ENCODE measurements around the gene SCAMP5. TPM values are rescaled to one million over a fixed set of nuclear protein-coding genes. Genes with fewer than 3 reads are reported as not detected.

SCAMP5 gene
- total and polyA plus RNA-seq, 2 of the 4 experiments (the other 2 are of a cell fraction) = 0.36 to 1.6 TPM

DNA sequence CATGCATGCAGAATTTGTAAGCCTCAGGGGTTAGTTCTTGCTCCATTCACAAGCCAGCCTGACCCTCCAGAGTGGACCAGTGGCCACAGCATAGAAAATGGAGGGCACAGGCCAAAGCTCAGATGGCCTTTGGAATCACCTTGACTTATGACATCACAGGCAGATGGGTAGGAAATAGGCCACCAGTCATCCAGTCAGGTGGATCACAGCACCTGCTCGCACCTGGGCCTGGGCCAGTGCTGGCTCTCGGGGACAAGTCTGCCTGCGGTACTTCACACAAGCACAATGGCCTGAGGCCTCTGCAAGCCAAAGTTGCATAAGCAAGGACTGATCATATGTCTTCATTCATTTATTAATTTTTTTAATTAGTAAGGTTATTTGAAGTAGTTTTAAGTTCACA lies 67.3 kb downstream of the SCAMP5 start:
- intact Hi-C loops (cut with micrococcal nuclease) = no loop called here

More for the DNA sequence above, 67.3 kb downstream of the SCAMP5 start:
- TF ChIP-seq FOS (IDR thresholded peaks at IDR 0.05; ENCODE audit: low read depth, low read length) (no peak), RAD21 (IDR thresholded peaks at IDR 0.05; ENCODE audit: low read length) (no peak), RFX5 (IDR thresholded peaks at IDR 0.05; ENCODE audit: low read depth, low read length) (no peak), MAZ (IDR thresholded peaks at IDR 0.05; ENCODE audit: borderline replicate concordance, low read depth, low read length) (no peak), BHLHE40 (IDR thresholded peaks at IDR 0.05; ENCODE audit: low read depth, low read length) (no peak), CHD1 (IDR thresholded peaks at IDR 0.05; ENCODE audit: low read depth, low read length) (no peak), POLR2A (IDR thresholded peaks at IDR 0.05; ENCODE audit: low read depth, low read length) (no peak), CEBPB (IDR thresholded peaks at IDR 0.05; ENCODE audit: low read depth, low read length) (no peak), SMC3 (IDR thresholded peaks at IDR 0.05; ENCODE audit: low read depth, low read length) (no peak), MXI1 (IDR thresholded peaks at IDR 0.05; ENCODE audit: borderline replicate concordance, low read depth, low read length) (no peak), MAFK (IDR thresholded peaks at IDR 0.05; ENCODE audit: low read depth, low read length) (no peak), NFE2L2 (IDR thresholded peaks at IDR 0.05; ENCODE audit: low read depth, low read length) (no peak), RCOR1 (IDR thresholded peaks at IDR 0.05; ENCODE audit: insufficient replicate concordance, low read length) (no peak)
- TF ChIP-seq, protein P1, sequence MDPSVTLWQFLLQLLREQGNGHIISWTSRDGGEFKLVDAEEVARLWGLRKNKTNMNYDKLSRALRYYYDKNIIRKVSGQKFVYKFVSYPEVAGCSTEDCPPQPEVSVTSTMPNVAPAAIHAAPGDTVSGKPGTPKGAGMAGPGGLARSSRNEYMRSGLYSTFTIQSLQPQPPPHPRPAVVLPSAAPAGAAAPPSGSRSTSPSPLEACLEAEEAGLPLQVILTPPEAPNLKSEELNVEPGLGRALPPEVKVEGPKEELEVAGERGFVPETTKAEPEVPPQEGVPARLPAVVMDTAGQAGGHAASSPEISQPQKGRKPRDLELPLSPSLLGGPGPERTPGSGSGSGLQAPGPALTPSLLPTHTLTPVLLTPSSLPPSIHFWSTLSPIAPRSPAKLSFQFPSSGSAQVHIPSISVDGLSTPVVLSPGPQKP (IDR thresholded peaks at IDR 0.05; ENCODE audit: borderline replicate concordance, low read depth, low read length) = no peak
- TF ChIP-seq, protein P2, sequence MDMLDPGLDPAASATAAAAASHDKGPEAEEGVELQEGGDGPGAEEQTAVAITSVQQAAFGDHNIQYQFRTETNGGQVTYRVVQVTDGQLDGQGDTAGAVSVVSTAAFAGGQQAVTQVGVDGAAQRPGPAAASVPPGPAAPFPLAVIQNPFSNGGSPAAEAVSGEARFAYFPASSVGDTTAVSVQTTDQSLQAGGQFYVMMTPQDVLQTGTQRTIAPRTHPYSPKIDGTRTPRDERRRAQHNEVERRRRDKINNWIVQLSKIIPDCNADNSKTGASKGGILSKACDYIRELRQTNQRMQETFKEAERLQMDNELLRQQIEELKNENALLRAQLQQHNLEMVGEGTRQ (IDR thresholded peaks at IDR 0.05; ENCODE audit: low read depth, low read length) = no peak
- TF ChIP-seq, protein P3, sequence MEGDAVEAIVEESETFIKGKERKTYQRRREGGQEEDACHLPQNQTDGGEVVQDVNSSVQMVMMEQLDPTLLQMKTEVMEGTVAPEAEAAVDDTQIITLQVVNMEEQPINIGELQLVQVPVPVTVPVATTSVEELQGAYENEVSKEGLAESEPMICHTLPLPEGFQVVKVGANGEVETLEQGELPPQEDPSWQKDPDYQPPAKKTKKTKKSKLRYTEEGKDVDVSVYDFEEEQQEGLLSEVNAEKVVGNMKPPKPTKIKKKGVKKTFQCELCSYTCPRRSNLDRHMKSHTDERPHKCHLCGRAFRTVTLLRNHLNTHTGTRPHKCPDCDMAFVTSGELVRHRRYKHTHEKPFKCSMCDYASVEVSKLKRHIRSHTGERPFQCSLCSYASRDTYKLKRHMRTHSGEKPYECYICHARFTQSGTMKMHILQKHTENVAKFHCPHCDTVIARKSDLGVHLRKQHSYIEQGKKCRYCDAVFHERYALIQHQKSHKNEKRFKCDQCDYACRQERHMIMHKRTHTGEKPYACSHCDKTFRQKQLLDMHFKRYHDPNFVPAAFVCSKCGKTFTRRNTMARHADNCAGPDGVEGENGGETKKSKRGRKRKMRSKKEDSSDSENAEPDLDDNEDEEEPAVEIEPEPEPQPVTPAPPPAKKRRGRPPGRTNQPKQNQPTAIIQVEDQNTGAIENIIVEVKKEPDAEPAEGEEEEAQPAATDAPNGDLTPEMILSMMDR (conservative IDR thresholded peaks at IDR 0.05; ENCODE audit: low read depth, low read length) = no peak
- Histone ChIP-seq H3K4me1 (ENCODE audit: control insufficient read depth, insufficient read depth, low read length) (no peaks in the 10 kb centered on the region; the same call in 1 of the 2 replicates), H3K27me3 (ENCODE audit: control insufficient read depth, insufficient read depth, low read length) (no peaks in the 10 kb centered on the region), H2BK120ac (ENCODE audit: low read depth, low read length) (no peak overlapping the region), H3K14ac (replicated peaks; ENCODE audit: low read depth, low read length) (no peak overlapping the region), H3K4me2 (ENCODE audit: low read depth, low read length) (no peak overlapping the region), H3K79me1 (ENCODE audit: low read depth in 1 of 2, low read length in 2 of 2) (no peaks in the 10 kb centered on the region; a peak in 1 of 4 replicates), H3K4me3 (ENCODE audit: insufficient read depth, low read depth, low read length) (no peak overlapping the region), H2AK5ac (ENCODE audit: low read depth, low read length) (no peak overlapping the region), H3K4ac (ENCODE audit: low read depth, low read length) (no peak overlapping the region), H2BK15ac (ENCODE audit: low read depth, low read length) (no peak overlapping the region), H3K9me1 (ENCODE audit: insufficient read depth, low read length) (no peaks in the 10 kb centered on the region), H3K36me3 (ENCODE audit: control insufficient read depth, insufficient read depth, low read length) (no peaks in the 10 kb centered on the region), H4K5ac (ENCODE audit: low read depth, low read length) (no peak overlapping the region), H3K18ac (ENCODE audit: low read depth, low read length) (no peak overlapping the region), H3K56ac (ENCODE audit: extremely low read depth, insufficient read depth, low read length) (no peak overlapping the region), H3K9me3 (ENCODE audit: control insufficient read depth, insufficient read depth, low read length) (0 out of 2 replicates have a peak, but pooled peaks cover 2% of the 10 kb centered on the region), H2AFZ (replicated peaks; ENCODE audit: low read length, poor library complexity) (no peak overlapping the region), H2BK5ac (ENCODE audit: low read depth, low read length, poor library complexity, severe bottlenecking) (no peak overlapping the region), H4K91ac (ENCODE audit: insufficient read depth, low read depth, low read length) (no peak overlapping the region), H4K8ac (ENCODE audit: low read depth in 2 of 2, low read length in 2 of 2) (no peak overlapping the region), H4K20me1 (ENCODE audit: insufficient read depth, low read length) (no peaks in the 10 kb centered on the region), H3K9ac (ENCODE audit: low read depth, low read length) (no peak overlapping the region), H3K27ac (ENCODE audit: insufficient read depth, low read length) (no peak overlapping the region), H3K23ac (ENCODE audit: low read depth, low read length) (no peak overlapping the region), H2BK20ac (ENCODE audit: low read depth, low read length) (no peak overlapping the region), H2AK9ac (replicated peaks; ENCODE audit: low read depth, low read length, poor library complexity) (no peak overlapping the region)
- dilution Hi-C loops (cut with HindIII; ENCODE audit: low sequenced_read_pairs, unreplicated experiment) (no loop called here), in situ Hi-C loops (cut with MboI; ENCODE audit: low sequenced_read_pairs) (no loop called here)
- whole genome bisulfite sequencing, 2 experiments (ENCODE audit: extremely low coverage in 2 of 2, insufficient read length in 1 of 2) = no CpG with 5 or more reads among the region's 3 CpGs
- no peak for ATAC-seq (ENCODE audit: low read depth)
- no peak for DNase-seq
- BruUV-seq (replicated peaks) = no TSS peak
- CTCF ChIA-PET = no interaction called here
- POLR2A ChIA-PET (ENCODE audit: unreplicated experiment) = no interaction called here
